Large intestine (tissue), 3 donors: ENCODE results near the gene METTL14. TPM values are rescaled to one million over a fixed set of nuclear protein-coding genes. Genes with fewer than 3 reads are reported as not detected.

Experiments used
- DNase-seq, 2 donors: peaks; one replicate each; pipeline versions ENCODE4 v3.0.0 to v3.0.0-alpha.2; 2013
- H3K27ac ChIP-seq: one replicate; pipeline ENCODE4 v1.5.1; 2013; ENCODE audit warnings: low read length
- H3K27me3 ChIP-seq: 2 replicates; pipeline ENCODE4 v1.6.1; 2013; ENCODE audit warnings: low read length; ENCODE audit not compliant: control insufficient read depth, insufficient read depth
- H3K36me3 ChIP-seq: 2 replicates; pipeline ENCODE4 v1.6.1; 2013; ENCODE audit warnings: low read length; ENCODE audit not compliant: control insufficient read depth, insufficient read depth
- H3K4me1 ChIP-seq: one replicate; pipeline ENCODE4 v1.6.1; 2013; ENCODE audit warnings: low read length; ENCODE audit not compliant: control insufficient read depth, insufficient read depth
- H3K4me3 ChIP-seq: one replicate; pipeline ENCODE4 v1.5.1; 2013; ENCODE audit warnings: low read length
- H3K9me3 ChIP-seq: one replicate; pipeline ENCODE4 v1.6.1; 2013; ENCODE audit warnings: mild to moderate bottlenecking, low read depth, low read length, moderate library complexity; ENCODE audit not compliant: control insufficient read depth
- WGBS: methylation state at CpG from one replicate; pipeline ENCODE4 v1.1.5; 2013; ENCODE audit warnings: low lambda C conversion rate; ENCODE audit not compliant: insufficient coverage; 5-methylcytosine and 5-hydroxymethylcytosine counted together
- polyA plus RNA-seq: library from polyadenylated mRNA; unstranded; fragments of 120-200 nt; gene quantifications from one replicate; pipeline ENCODE4 v1.2.1, GENCODE V29; 2013

Gene METTL14
- polyA plus RNA-seq, 1 donor = 43.4 TPM

- no peak overlapping the region for H3K27ac ChIP-seq
- whole genome bisulfite sequencing = 75% methylated on average over 1 of the region's 3 CpGs
- no peaks in the 10 kb centered on the region for H3K27me3 ChIP-seq
- no peak for DNase-seq
- no peaks in the 10 kb centered on the region for H3K4me1 ChIP-seq
- no peaks in the 10 kb centered on the region for H3K9me3 ChIP-seq
- peaks cover 57% of the 10 kb centered on the region for H3K36me3 ChIP-seq
- H3K4me3 ChIP-seq = no peak overlapping the region
Observed at GRCh38 chr4:118745357-118745756, 60.2 kb downstream of the METTL14 start.

GRCh38 chr4:118746251-118746919 lies 61.2 kb downstream of the METTL14 start:
- H3K36me3 ChIP-seq = peaks cover 56% of the 10 kb centered on the region
- WGBS = no CpG with 5 or more reads among the region's 2 CpGs
- H3K9me3 ChIP-seq = no peaks in the 10 kb centered on the region
- DNase-seq = no peak
- no peak overlapping the region for H3K27ac ChIP-seq
- no peaks in the 10 kb centered on the region for H3K27me3 ChIP-seq
- no peak overlapping the region for H3K4me3 ChIP-seq
- no peaks in the 10 kb centered on the region for H3K4me1 ChIP-seq

GRCh38 chr4:118749347-118749988 lies 64.3 kb downstream of the METTL14 start:
- Histone ChIP-seq H3K27ac (no peak overlapping the region), H3K27me3 (no peaks in the 10 kb centered on the region), H3K4me3 (no peak overlapping the region), H3K36me3 (peaks cover 44% of the 10 kb centered on the region), H3K9me3 (no peaks in the 10 kb centered on the region), H3K4me1 (no peaks in the 10 kb centered on the region)
- WGBS = 70% methylated on average over 2 of the region's 5 CpGs
- DNase-seq = no peak

- 100% methylated on average over 1 of the region's 2 CpGs for WGBS
Observed at GRCh38 chr4:118751629-118752323, 66.6 kb downstream of the METTL14 start.

GRCh38 chr4:118752551-118752950 lies 67.4 kb downstream of the METTL14 start:
- no peaks in the 10 kb centered on the region for H3K9me3 ChIP-seq
- no peak for DNase-seq
- no peak overlapping the region for H3K4me3 ChIP-seq
- H3K27ac ChIP-seq = no peak overlapping the region
- 50% methylated on average over 2 of the region's 2 CpGs for WGBS
- peaks cover 8% of the 10 kb centered on the region for H3K4me1 ChIP-seq
- no peaks in the 10 kb centered on the region for H3K27me3 ChIP-seq
- H3K36me3 ChIP-seq = peaks cover 25% of the 10 kb centered on the region

More at GRCh38 chr4:118751629-118752323, 66.6 kb downstream of the METTL14 start:
- no peaks in the 10 kb centered on the region for H3K9me3 ChIP-seq
- DNase-seq = no peak
- H3K4me3 ChIP-seq = no peak overlapping the region
- peaks cover 4% of the 10 kb centered on the region for H3K4me1 ChIP-seq
- H3K36me3 ChIP-seq = peaks cover 26% of the 10 kb centered on the region
- H3K27me3 ChIP-seq = no peaks in the 10 kb centered on the region
- H3K27ac ChIP-seq = no peak overlapping the region

GRCh38 chr4:118753096-118753495 lies 67.9 kb downstream of the METTL14 start:
- H3K36me3 ChIP-seq = peaks cover 25% of the 10 kb centered on the region
- no peak overlapping the region for H3K27ac ChIP-seq
- peaks cover 8% of the 10 kb centered on the region for H3K4me1 ChIP-seq
- no peaks in the 10 kb centered on the region for H3K27me3 ChIP-seq
- no peaks in the 10 kb centered on the region for H3K9me3 ChIP-seq
- no peak overlapping the region for H3K4me3 ChIP-seq
- no peak for DNase-seq

GRCh38 chr4:118753685-118754084 lies 68.5 kb downstream of the METTL14 start:
- Histone ChIP-seq H3K27ac (no peak overlapping the region), H3K4me3 (no peak overlapping the region), H3K36me3 (peaks cover 22% of the 10 kb centered on the region), H3K27me3 (no peaks in the 10 kb centered on the region), H3K4me1 (peaks cover 8% of the 10 kb centered on the region), H3K9me3 (no peaks in the 10 kb centered on the region)
- 100% methylated on average over 1 of the region's 1 CpG for WGBS
- DNase-seq = no peak

- no peaks in the 10 kb centered on the region for H3K9me3 ChIP-seq
- H3K27me3 ChIP-seq = no peaks in the 10 kb centered on the region
Observed at GRCh38 chr4:118754890-118755289, 69.7 kb downstream of the METTL14 start.

GRCh38 chr4:118755438-118756226 lies 70.4 kb downstream of the METTL14 start:
- Histone ChIP-seq H3K4me1 (peaks cover 8% of the 10 kb centered on the region), H3K36me3 (peaks cover 15% of the 10 kb centered on the region), H3K9me3 (no peaks in the 10 kb centered on the region)

More at GRCh38 chr4:118754890-118755289, 69.7 kb downstream of the METTL14 start:
- Histone ChIP-seq H3K4me3 (no peak overlapping the region), H3K36me3 (peaks cover 16% of the 10 kb centered on the region), H3K27ac (no peak overlapping the region), H3K4me1 (peaks cover 8% of the 10 kb centered on the region)
- no peak for DNase-seq
- WGBS = 75% methylated on average over 2 of the region's 2 CpGs

GRCh38 chr4:118756429-118756828 lies 71.2 kb downstream of the METTL14 start:
- H3K4me1 ChIP-seq = peaks cover 8% of the 10 kb centered on the region
- no peaks in the 10 kb centered on the region for H3K9me3 ChIP-seq
- H3K36me3 ChIP-seq = peaks cover 17% of the 10 kb centered on the region
- H3K27me3 ChIP-seq = no peaks in the 10 kb centered on the region
- no CpG with 5 or more reads among the region's 3 CpGs for WGBS
- no peak overlapping the region for H3K4me3 ChIP-seq
- no peak overlapping the region for H3K27ac ChIP-seq
- DNase-seq = no peak

More at GRCh38 chr4:118755438-118756226, 70.4 kb downstream of the METTL14 start:
- no peak overlapping the region for H3K4me3 ChIP-seq
- DNase-seq = no peak
- 11% methylated on average over 1 of the region's 2 CpGs for WGBS
- no peaks in the 10 kb centered on the region for H3K27me3 ChIP-seq
- no peak overlapping the region for H3K27ac ChIP-seq
